RWPE2 (cell line): ENCODE measurements around the gene HES1.
A peak's percentile ranks its signal among the peaks of the same experiment; 100 is the strongest.
"Not testable (repeated sequence)": the region's sequence is repeated elsewhere in the genome, so short reads cannot be mapped to it uniquely, and the experiment has no call there.

Experiments
- ATAC-seq: fragments of 200-7000 bp; cut with Tn5 transposase; 3 replicates; pipeline ENCODE4 v1.9.1; 2021; ENCODE audit warnings: low read depth
- DNase-seq: peaks from one replicate; pipeline ENCODE4 v3.0.0-alpha.2; 2020; ENCODE audit warnings: low spot score
- H3K27ac ChIP-seq: fragments of 450-650 bp; 2 replicates; pipeline ENCODE4 v1.5.1; 2017; ENCODE audit warnings: mild to moderate bottlenecking; ENCODE audit not compliant: poor library complexity, severe bottlenecking
- H3K27me3 ChIP-seq: fragments of 250-450 bp; sonication (Bioruptor Pico); 2 replicates; pipeline ENCODE4 v1.5.1; 2021; ENCODE audit warnings: mild to moderate bottlenecking, moderate library complexity; ENCODE audit not compliant: insufficient read depth, poor library complexity, severe bottlenecking
- H3K36me3 ChIP-seq: fragments of 250-450 bp; sonication (Bioruptor Pico); 2 replicates; pipeline ENCODE4 v1.5.1; 2020; ENCODE audit warnings: low read depth, mild to moderate bottlenecking, moderate library complexity
- H3K4me1 ChIP-seq: fragments of 250-450 bp; sonication (Bioruptor Pico); 2 replicates; pipeline ENCODE4 v1.5.1; 2021; ENCODE audit warnings: mild to moderate bottlenecking, moderate library complexity; ENCODE audit not compliant: insufficient read depth, poor library complexity, severe bottlenecking
- H3K4me3 ChIP-seq: fragments of 250-450 bp; sonication (Bioruptor Pico); 2 replicates; pipeline ENCODE4 v1.5.1; 2021; ENCODE audit warnings: mild to moderate bottlenecking, moderate library complexity; ENCODE audit not compliant: severe bottlenecking
- H3K9me3 ChIP-seq: fragments of 250-450 bp; sonication (Bioruptor Pico); 2 replicates; pipeline ENCODE4 v1.5.1; 2021; ENCODE audit warnings: mild to moderate bottlenecking, moderate library complexity; ENCODE audit not compliant: severe bottlenecking
- TF ChIP-seq, protein P1 (sequence below): fragments of 450-650 bp; IDR thresholded peaks from one replicate; pipeline ENCODE4 v1.5.1; 2017; ENCODE audit warnings: mild to moderate bottlenecking, moderate library complexity; ENCODE audit not compliant: poor library complexity, severe bottlenecking

HES1 gene

DNA sequence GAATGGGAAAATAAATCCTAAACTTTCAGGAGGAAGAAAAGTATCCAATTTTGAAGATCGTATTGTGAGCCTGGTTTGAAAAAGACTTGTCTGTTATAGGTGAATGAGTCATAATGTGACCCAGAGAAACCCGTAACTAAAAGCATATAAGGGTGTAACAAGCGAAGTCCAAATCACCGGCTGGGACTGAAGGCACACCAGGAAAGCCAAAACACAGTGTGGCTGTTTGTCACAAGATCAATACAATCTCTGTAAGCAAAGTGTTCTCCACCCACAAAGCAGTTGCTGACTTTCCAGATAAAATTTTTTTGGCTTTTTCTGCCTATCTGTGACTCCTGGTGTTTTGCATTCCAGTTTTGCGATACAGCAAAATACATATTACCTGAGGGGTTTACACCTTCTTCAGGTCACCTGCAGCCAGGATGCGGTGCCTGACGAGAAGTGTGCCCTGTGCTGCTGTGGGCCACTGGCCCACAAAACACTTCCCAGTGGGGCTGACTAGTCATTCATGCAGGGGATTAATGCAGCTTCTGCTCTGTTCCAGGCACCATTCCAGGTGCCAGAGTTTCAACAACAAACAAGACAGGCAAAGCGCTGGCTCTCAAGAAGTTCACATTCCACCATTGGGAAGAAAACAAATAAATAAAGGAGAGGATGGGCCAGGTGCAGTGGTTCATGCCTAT is 14.4 kb downstream of the HES1 start:
- peaks cover 6% of the 10 kb centered on the region for H3K4me1 ChIP-seq
- no peak for ATAC-seq
- H3K36me3 ChIP-seq = no peaks in the 10 kb centered on the region
- no peaks in the 10 kb centered on the region for H3K27me3 ChIP-seq
- H3K4me3 ChIP-seq = no peak overlapping the region
- H3K9me3 ChIP-seq = no peaks in the 10 kb centered on the region
- no peak for DNase-seq
- TF ChIP-seq, protein P1, sequence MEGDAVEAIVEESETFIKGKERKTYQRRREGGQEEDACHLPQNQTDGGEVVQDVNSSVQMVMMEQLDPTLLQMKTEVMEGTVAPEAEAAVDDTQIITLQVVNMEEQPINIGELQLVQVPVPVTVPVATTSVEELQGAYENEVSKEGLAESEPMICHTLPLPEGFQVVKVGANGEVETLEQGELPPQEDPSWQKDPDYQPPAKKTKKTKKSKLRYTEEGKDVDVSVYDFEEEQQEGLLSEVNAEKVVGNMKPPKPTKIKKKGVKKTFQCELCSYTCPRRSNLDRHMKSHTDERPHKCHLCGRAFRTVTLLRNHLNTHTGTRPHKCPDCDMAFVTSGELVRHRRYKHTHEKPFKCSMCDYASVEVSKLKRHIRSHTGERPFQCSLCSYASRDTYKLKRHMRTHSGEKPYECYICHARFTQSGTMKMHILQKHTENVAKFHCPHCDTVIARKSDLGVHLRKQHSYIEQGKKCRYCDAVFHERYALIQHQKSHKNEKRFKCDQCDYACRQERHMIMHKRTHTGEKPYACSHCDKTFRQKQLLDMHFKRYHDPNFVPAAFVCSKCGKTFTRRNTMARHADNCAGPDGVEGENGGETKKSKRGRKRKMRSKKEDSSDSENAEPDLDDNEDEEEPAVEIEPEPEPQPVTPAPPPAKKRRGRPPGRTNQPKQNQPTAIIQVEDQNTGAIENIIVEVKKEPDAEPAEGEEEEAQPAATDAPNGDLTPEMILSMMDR = no peak
- no peak overlapping the region for H3K27ac ChIP-seq

DNA sequence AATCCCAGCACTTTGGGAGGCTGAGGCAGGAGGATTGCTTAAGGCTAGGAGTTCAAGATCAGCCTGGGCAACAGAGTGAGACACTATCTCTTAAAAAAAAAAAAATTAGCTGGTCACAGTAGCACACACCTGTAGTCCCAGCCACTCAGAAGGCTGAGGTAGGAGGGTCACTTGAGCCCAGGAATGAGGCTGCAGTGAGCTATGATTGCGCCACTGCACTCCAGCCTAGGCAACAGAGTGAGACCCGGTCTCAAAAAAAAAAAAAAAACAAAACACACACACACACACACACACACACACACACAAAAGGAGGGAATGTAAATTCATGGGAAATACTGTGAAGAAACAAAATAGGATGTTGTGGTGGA is 15.0 kb downstream of the HES1 start:
- not testable (repeated sequence) for H3K27me3 ChIP-seq, ATAC-seq, H3K36me3 ChIP-seq, H3K9me3 ChIP-seq, H3K27ac ChIP-seq, H3K4me3 ChIP-seq, H3K4me1 ChIP-seq, DNase-seq

DNA sequence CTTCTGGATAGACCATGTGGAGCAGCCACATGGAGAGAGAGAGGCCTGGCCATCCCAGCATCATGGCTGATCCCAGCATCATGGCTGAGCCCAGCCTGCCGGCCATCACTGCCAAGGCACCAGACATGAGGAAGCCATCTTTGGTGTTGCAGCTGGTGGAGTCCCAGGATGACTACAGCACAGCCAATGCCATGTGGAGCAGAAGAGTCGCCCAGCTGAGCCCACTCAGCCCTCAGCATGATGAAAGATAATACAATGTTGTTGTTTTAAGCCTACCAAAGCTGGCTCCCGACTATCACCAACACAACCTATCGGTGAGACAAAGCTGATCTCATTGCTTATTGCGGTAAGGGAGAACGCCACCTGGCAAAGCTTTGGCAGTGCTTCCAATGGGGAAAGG is 18.4 kb downstream of the HES1 start:
- no peaks in the 10 kb centered on the region for H3K27me3 ChIP-seq
- H3K27ac ChIP-seq = no peak overlapping the region
- TF ChIP-seq, protein P1 = no peak
- peaks cover 6% of the 10 kb centered on the region for H3K4me1 ChIP-seq
- ATAC-seq (no peak), DNase-seq (no peak)
- no peaks in the 10 kb centered on the region for H3K36me3 ChIP-seq
- H3K9me3 ChIP-seq = no peaks in the 10 kb centered on the region
- no peak overlapping the region for H3K4me3 ChIP-seq

DNA sequence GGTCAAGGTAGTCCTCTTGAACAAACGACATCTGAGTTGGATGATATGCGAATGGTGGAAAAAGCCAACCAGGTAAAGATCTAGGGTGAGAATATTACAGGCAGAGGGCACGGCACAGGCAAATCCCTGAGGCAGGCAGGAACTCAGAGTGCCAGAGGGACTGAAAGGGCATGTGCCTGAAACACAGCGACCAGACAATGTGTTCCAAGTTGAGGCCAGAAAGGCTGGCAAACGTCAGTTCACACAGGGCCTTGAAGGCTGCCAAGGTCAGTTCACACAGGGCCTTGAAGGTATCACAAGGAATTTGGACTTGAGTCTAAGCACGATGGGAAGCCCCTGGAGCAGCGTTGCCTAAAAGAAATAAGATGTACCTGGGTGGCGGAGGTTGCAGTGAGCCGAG is 20.1 kb downstream of the HES1 start:
- H3K36me3 ChIP-seq = no peaks in the 10 kb centered on the region
- H3K4me1 ChIP-seq = peaks cover 1% of the 10 kb centered on the region
- H3K4me3 ChIP-seq = no peak overlapping the region
- TF ChIP-seq, protein P1 = no peak
- ATAC-seq (no peak), DNase-seq (no peak)
- no peak overlapping the region for H3K27ac ChIP-seq
- no peaks in the 10 kb centered on the region for H3K9me3 ChIP-seq
- H3K27me3 ChIP-seq = no peaks in the 10 kb centered on the region

DNA sequence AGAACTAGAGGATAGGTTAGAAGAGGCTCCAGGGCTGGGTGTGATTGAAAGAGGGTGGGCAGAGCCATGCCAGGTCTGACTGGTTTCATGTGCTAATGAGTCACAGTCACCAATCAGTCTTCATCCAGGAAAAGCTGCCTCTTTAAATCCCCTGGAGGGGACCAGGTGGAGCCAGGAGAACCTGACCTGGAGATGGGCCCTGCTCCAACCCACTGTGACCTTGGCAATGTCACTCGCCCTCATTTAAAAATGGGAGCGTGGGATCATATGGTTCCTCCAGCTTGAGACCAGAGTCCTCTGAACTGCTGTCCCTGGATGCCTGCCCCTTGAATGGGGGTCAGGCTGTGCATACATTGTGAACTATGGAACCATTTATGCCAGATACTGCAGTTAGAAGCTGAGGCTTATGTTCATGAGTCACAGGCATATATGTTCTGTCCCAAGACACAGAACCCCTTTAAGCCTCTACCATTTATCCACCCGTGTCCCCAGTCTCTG is 23.0 kb downstream of the HES1 start:
- Histone ChIP-seq H3K36me3 (no peaks in the 10 kb centered on the region), H3K9me3 (no peaks in the 10 kb centered on the region), H3K27ac (no peak overlapping the region), H3K4me1 (peaks cover 4% of the 10 kb centered on the region), H3K27me3 (no peaks in the 10 kb centered on the region), H3K4me3 (no peak overlapping the region)
- DNase-seq (no peak), ATAC-seq (peak; percentile 77)
- TF ChIP-seq, protein P1 = no peak
